HepG2 (cell line): ENCODE results near the gene SULT1B1. TPM values are rescaled to one million over a fixed set of nuclear protein-coding genes. Genes with fewer than 3 reads are reported as not detected.

Experiments used
- ATAC-seq: fragments of 200-7000 bp; cut with Tn5 transposase; 3 replicates; pipeline ENCODE4 v1.9.1; 2020; ENCODE audit warnings: mild to moderate bottlenecking, moderate library complexity
- BruUV-seq: library from RNA; stranded (reverse); fragments of 400-500 nt; replicated peaks from 2 replicates; lab custom pipeline; 2021; lab: Mats Ljungman, UMichigan
- CTCF ChIA-PET: fragments of 300-600 bp; formaldehyde crosslinking; extraction: SDS; loops from one replicate; lab custom pipeline; 2021; ENCODE audit warnings: low total read pairs, inconsistent platforms, low intra/inter-chr PET ratio; lab: Yijun Ruan, JAX
- POLR2A ChIA-PET: fragments of 350-600 bp; sonication (Branson Sonifier 250); formaldehyde crosslinking; loops from one replicate; lab custom pipeline; 2020; ENCODE audit warnings: antibody characterized with exemption, inconsistent platforms; lab: Yijun Ruan, JAX
- DNase-seq: peaks from one replicate; pipeline ENCODE4 v3.0.0-alpha.2; 2015; ENCODE audit warnings: low spot score
- FAIRE-seq: peaks from 3 replicates; lab custom pipeline; 2011; peaks lifted over from hg19 to GRCh38; lab: Jason Lieb, UNC
- H2AFZ ChIP-seq: one replicate; pipeline ENCODE4 v1.6.1; 2011; ENCODE audit warnings: low read length, inconsistent platforms
- H3K27ac ChIP-seq: fragments of 300-600 bp; 3 replicates; pipeline ENCODE4 v1.8.0; 2011; ENCODE audit warnings: mixed run types, mild to moderate bottlenecking, mixed read lengths, low read length, inconsistent platforms; ENCODE audit not compliant: insufficient read depth; ENCODE audit errors: extremely low read length
- H3K27me3 ChIP-seq, 2 experiments: fragments of 200-600 bp in 1 of 2; 2 replicates in 1 of 2; 3 replicates in 1 of 2; pipeline versions ENCODE4 v1.6.0 to v1.8.0; 2011; ENCODE audit warnings: low read length in 2 of 2, mild to moderate bottlenecking in 2 of 2, moderate library complexity in 2 of 2, inconsistent platforms in 1 of 2; ENCODE audit not compliant: insufficient read depth in 2 of 2, control insufficient read depth in 1 of 2
- H3K36me3 ChIP-seq, 2 experiments: fragments of 200-600 bp in 1 of 2; replicated peaks in 1 of 2; 2 replicates in 1 of 2; 3 replicates in 1 of 2; pipeline versions ENCODE4 v1.5.1 to v1.8.0; 2011; ENCODE audit warnings: low read length in 2 of 2, inconsistent platforms in 1 of 2; ENCODE audit not compliant: insufficient read depth in 2 of 2, control insufficient read depth in 1 of 2
- H3K4me1 ChIP-seq: 2 replicates; pipeline ENCODE4 v1.5.1; 2012; ENCODE audit warnings: low read length, inconsistent platforms; ENCODE audit not compliant: insufficient read depth
- H3K4me2 ChIP-seq: 2 replicates; pipeline ENCODE4 v1.6.0; 2011; ENCODE audit warnings: low read depth, low read length, inconsistent platforms
- H3K4me3 ChIP-seq, 3 experiments: fragments of 200-600 bp in 1 of 3; sonication (generic), shearing (Covaris generic) in 1 of 3; replicated peaks in 1 of 3; 2 replicates each; pipeline ENCODE4 v1.5.1; 2011 to 2016; ENCODE audit warnings: low read length in 3 of 3, inconsistent platforms in 2 of 3, low read depth in 2 of 3, mild to moderate bottlenecking in 2 of 3, control low read depth in 1 of 3, mixed read lengths in 1 of 3; ENCODE audit not compliant: insufficient read depth in 1 of 3
- H3K79me2 ChIP-seq: one replicate; pipeline ENCODE4 v1.6.1; 2011; ENCODE audit warnings: low read length, inconsistent platforms; ENCODE audit not compliant: insufficient read depth
- H3K9ac ChIP-seq: 2 replicates; pipeline ENCODE4 v1.6.0; 2011; ENCODE audit warnings: mild to moderate bottlenecking, low read depth, low read length, inconsistent platforms; ENCODE audit not compliant: insufficient read depth
- H3K9me3 ChIP-seq: 2 replicates; pipeline ENCODE4 v1.5.1; 2012; ENCODE audit warnings: mild to moderate bottlenecking, low read length
- H4K20me1 ChIP-seq: 2 replicates; pipeline ENCODE4 v1.6.0; 2011; ENCODE audit warnings: inconsistent platforms, mild to moderate bottlenecking, low read length, moderate library complexity; ENCODE audit not compliant: insufficient read depth
- AGO1 ChIP-seq: fragments of 200-400 bp; formaldehyde crosslinking; IDR thresholded peaks from 2 replicates; pipeline ENCODE4 v1.6.1; 2017; ENCODE audit warnings: mild to moderate bottlenecking, low read depth, low read length, moderate library complexity; ENCODE audit not compliant: poor library complexity, severe bottlenecking
- BRD4 ChIP-seq: sonication (generic); formaldehyde crosslinking; IDR thresholded peaks from 2 replicates; pipeline ENCODE4 v1.4.0; 2020; ENCODE audit warnings: missing genetic modification reagents
- HDAC2 ChIP-seq: sonication (generic); formaldehyde crosslinking; IDR thresholded peaks from 2 replicates; pipeline ENCODE4 v1.4.0; 2020; ENCODE audit warnings: missing genetic modification reagents
- NCOA1 ChIP-seq: sonication (generic); formaldehyde crosslinking; IDR thresholded peaks from 2 replicates; pipeline ENCODE4 v1.9.0; 2021; ENCODE audit warnings: missing genetic modification reagents
- NFKBIZ ChIP-seq: IDR thresholded peaks from 2 replicates; pipeline ENCODE4 v1.6.1; 2018; ENCODE audit warnings: missing genetic modification reagents, missing compliant biosample characterization
- PAWR ChIP-seq: sonication (generic); formaldehyde crosslinking; IDR thresholded peaks from 2 replicates; pipeline ENCODE4 v1.4.0; 2020; ENCODE audit warnings: missing genetic modification reagents, mild to moderate bottlenecking, borderline replicate concordance
- PHB2 ChIP-seq: fragments of 450-650 bp; IDR thresholded peaks from 2 replicates; pipeline ENCODE4 v1.6.1; 2018; ENCODE audit not compliant: partially characterized antibody
- SMAD3 ChIP-seq: sonication (generic); formaldehyde crosslinking; IDR thresholded peaks from 2 replicates; pipeline ENCODE4 v1.4.0; 2020; ENCODE audit warnings: missing genetic modification reagents
- ZNF205 ChIP-seq: IDR thresholded peaks from 2 replicates; pipeline ENCODE4 v1.6.1; 2018; ENCODE audit warnings: missing biosample characterization, missing genetic modification reagents
- ZNF549 ChIP-seq: sonication (generic); formaldehyde crosslinking; IDR thresholded peaks from 2 replicates; pipeline ENCODE4 v1.5.0; 2020; ENCODE audit warnings: missing genetic modification reagents
- ZNF564 ChIP-seq: sonication (generic); formaldehyde crosslinking; IDR thresholded peaks from 2 replicates; pipeline ENCODE4 v1.8.1; 2023; ENCODE audit warnings: mild to moderate bottlenecking, missing genetic modification reagents
- ZNF577 ChIP-seq: sonication (generic); formaldehyde crosslinking; IDR thresholded peaks from 2 replicates; pipeline ENCODE4 v1.4.0; 2020; ENCODE audit warnings: mild to moderate bottlenecking, low read depth, missing genetic modification reagents, borderline replicate concordance
- ZSCAN20 ChIP-seq: sonication (generic); formaldehyde crosslinking; IDR thresholded peaks from 2 replicates; pipeline ENCODE4 v1.4.0; 2020; ENCODE audit warnings: missing genetic modification reagents, mild to moderate bottlenecking, borderline replicate concordance
- WGBS: methylation state at CpG from one replicate; pipeline ENCODE4 v1.1.6; 2017; ENCODE audit warnings: low lambda C conversion rate; 5-methylcytosine and 5-hydroxymethylcytosine counted together
- in situ Hi-C: cut with HindIII; loops from 2 replicates; pipeline ENCODE4 v1.10.0; 2017; ENCODE audit warnings: low pct_unique_long_range_greater_than_20kb; ENCODE audit not compliant: extremely low pct_ligation_motif_present
- intact Hi-C: fragments of 100-400 bp; cut with micrococcal nuclease; formaldehyde crosslinking; loops from one replicate; pipeline ENCODE4 v1.10.0; 2022; ENCODE audit not compliant: unreplicated experiment
- polyA plus RNA-seq, 8 experiments: library from polyadenylated mRNA; depleted of rRNA in 3 of 8; stranded (reverse) in 7 of 8; unstranded in 1 of 8; fragments of >200 nt; fragmentation: Illumina TruSeq in 4 of 8; extraction: Trizol in 4 of 8; gene quantifications; 2 replicates each; pipeline versions ENCODE4 v1.2.1 to v1.2.3, GENCODE V29; 2011 to 2016; ENCODE audit warnings: low read depth in 4 of 8, missing spikeins in 1 of 8, mixed read lengths in 1 of 8; ENCODE audit not compliant: insufficient read depth in 1 of 8
- total RNA-seq, 5 experiments: library from RNA; depleted of rRNA; stranded (reverse); fragments of >200 nt; fragmentation: Illumina TruSeq; extraction: Trizol; gene quantifications; 2 replicates each; pipeline ENCODE4 v1.2.3, GENCODE V29; 2016; ENCODE audit warnings: low read depth in 1 of 5
- TF ChIP-seq, protein P1 (sequence below): sonication (generic); formaldehyde crosslinking; IDR thresholded peaks from 2 replicates; pipeline ENCODE4 v1.4.0; 2020; ENCODE audit warnings: missing genetic modification reagents, borderline replicate concordance
- TF ChIP-seq, protein P2 (sequence below): sonication (generic); formaldehyde crosslinking; IDR thresholded peaks from 2 replicates; pipeline ENCODE4 v1.8.1; 2022; ENCODE audit warnings: low read depth, mild to moderate bottlenecking, missing genetic modification reagents

Gene SULT1B1
- total and polyA plus RNA-seq, 2 of the 13 experiments (the other 11 are each of a cell fraction or from before 2014, with no cell fraction given), result 0.20 to 0.25 TPM

DNA sequence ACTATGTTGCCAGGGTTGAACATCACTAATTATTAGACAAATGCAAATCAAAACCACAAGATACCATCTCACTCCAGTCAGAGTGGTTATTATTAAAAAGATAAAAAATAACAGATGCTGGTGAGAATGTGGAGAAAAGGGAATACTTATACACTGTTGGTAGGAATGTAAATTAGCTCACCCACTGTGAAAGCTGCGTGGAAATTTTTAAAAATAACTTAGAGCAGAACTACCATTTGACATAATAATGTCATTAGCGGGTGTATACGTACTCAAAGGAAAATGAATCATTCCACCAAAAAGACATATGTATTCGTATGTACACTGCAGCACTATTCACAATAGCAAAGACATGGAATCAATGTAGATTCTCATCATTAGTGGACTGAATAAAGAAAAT, 58.7 kb downstream of the SULT1B1 start:
- H3K4me3 ChIP-seq, result no peak overlapping the region
- no peak overlapping the region for H2AFZ ChIP-seq
- in situ Hi-C loops, result no loop called here
- CTCF ChIA-PET, result no interaction called here
- DNase-seq, result no peak
- no peak for FAIRE-seq
- TF ChIP-seq SMAD3 (CRISPR knock-in tag) (no peak), ZNF577 (no peak), ZNF564 (no peak), ZNF549 (no peak), NFKBIZ (CRISPR knock-in tag) (no peak), PAWR (CRISPR knock-in tag) (no peak), AGO1 (no peak), BRD4 (CRISPR knock-in tag) (no peak), HDAC2 (CRISPR knock-in tag) (no peak), NCOA1 (no peak), ZSCAN20 (CRISPR knock-in tag) (no peak), ZNF205 (CRISPR knock-in tag) (no peak), PHB2 (no peak)
- TF ChIP-seq, protein P1, sequence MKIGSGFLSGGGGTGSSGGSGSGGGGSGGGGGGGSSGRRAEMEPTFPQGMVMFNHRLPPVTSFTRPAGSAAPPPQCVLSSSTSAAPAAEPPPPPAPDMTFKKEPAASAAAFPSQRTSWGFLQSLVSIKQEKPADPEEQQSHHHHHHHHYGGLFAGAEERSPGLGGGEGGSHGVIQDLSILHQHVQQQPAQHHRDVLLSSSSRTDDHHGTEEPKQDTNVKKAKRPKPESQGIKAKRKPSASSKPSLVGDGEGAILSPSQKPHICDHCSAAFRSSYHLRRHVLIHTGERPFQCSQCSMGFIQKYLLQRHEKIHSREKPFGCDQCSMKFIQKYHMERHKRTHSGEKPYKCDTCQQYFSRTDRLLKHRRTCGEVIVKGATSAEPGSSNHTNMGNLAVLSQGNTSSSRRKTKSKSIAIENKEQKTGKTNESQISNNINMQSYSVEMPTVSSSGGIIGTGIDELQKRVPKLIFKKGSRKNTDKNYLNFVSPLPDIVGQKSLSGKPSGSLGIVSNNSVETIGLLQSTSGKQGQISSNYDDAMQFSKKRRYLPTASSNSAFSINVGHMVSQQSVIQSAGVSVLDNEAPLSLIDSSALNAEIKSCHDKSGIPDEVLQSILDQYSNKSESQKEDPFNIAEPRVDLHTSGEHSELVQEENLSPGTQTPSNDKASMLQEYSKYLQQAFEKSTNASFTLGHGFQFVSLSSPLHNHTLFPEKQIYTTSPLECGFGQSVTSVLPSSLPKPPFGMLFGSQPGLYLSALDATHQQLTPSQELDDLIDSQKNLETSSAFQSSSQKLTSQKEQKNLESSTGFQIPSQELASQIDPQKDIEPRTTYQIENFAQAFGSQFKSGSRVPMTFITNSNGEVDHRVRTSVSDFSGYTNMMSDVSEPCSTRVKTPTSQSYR, result no peak
- TF ChIP-seq, protein P2, sequence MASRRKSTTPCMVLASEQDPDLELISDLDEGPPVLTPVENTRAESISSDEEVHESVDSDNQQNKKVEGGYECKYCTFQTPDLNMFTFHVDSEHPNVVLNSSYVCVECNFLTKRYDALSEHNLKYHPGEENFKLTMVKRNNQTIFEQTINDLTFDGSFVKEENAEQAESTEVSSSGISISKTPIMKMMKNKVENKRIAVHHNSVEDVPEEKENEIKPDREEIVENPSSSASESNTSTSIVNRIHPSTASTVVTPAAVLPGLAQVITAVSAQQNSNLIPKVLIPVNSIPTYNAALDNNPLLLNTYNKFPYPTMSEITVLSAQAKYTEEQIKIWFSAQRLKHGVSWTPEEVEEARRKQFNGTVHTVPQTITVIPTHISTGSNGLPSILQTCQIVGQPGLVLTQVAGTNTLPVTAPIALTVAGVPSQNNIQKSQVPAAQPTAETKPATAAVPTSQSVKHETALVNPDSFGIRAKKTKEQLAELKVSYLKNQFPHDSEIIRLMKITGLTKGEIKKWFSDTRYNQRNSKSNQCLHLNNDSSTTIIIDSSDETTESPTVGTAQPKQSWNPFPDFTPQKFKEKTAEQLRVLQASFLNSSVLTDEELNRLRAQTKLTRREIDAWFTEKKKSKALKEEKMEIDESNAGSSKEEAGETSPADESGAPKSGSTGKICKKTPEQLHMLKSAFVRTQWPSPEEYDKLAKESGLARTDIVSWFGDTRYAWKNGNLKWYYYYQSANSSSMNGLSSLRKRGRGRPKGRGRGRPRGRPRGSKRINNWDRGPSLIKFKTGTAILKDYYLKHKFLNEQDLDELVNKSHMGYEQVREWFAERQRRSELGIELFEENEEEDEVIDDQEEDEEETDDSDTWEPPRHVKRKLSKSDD, result no peak
- TF ChIP-seq, all 625 proteins: peak for 0
- no peaks in the 10 kb centered on the region for H3K79me2 ChIP-seq
- no peaks in the 10 kb centered on the region for H4K20me1 ChIP-seq
- no peak overlapping the region for H3K9ac ChIP-seq
- no peaks in the 10 kb centered on the region for H3K36me3 ChIP-seq
- intact Hi-C loops, result no loop called here
- POLR2A ChIA-PET, result no interaction called here
- H3K4me2 ChIP-seq, result no peak overlapping the region
- H3K9me3 ChIP-seq, result no peaks in the 10 kb centered on the region; the same call in 1 of the 2 replicates
- H3K4me1 ChIP-seq, result no peaks in the 10 kb centered on the region
- no peak overlapping the region for H3K27ac ChIP-seq
- WGBS, result 93% methylated on average over 4 of the region's 4 CpGs
- no TSS peak for BruUV-seq
- no peak for ATAC-seq
- no peaks in the 10 kb centered on the region; a peak in 1 of 5 replicates for H3K27me3 ChIP-seq
